AG08396 (cell line): Measurements from ENCODE around the gene INPP4B.

Source experiments
- DNase-seq: peaks from one replicate; pipeline ENCODE4 v3.0.0; 2012; ENCODE audit warnings: low spot score, mixed read lengths

The INPP4B gene

DNA sequence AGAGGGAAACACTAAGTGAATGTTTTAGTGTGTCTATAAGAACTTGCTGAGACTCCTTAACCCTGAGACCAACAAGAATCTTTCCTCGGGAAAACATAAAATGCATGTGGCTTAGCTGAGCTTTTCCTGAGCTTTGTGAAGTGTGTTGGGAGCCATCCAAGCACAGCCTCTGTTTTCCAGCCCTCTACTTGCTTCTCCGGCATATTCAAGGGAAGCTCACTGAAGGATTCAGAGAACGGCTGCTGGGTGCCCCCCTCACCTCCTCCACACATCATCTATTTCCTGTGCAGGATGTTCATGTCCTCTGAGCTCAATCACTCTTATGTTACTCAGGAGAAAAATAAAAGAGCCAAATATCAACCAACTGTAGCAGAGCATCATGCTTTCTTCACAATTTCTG is 717.6 kb downstream of the INPP4B start:
- DNase-seq, result peak; percentile 3

GRCh38 chr4:142126890-142127497 is 719.1 kb downstream of the INPP4B start:
- DNase-seq, result peak; percentile 17

DNA sequence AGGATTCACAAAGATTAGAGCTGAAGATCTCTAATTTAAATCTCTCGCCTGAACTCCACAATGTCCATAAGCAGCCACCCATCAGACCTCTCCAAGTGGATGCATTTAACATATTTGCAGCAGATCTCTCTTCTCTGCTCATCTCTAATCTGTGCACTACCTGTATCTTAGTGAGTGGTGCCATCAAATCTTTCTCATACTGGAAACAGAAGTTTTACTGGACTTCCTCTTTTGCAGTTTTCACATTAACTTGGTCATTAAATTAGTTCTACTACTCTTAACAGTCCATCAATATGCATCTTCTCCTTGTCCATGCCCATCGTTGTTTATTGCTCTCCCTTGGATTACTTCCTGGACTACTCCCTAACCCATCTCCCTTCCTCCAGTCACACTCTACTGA is 721.2 kb downstream of the INPP4B start:
- no peak for DNase-seq

GRCh38 chr4:142121448-142122350 is 724.4 kb downstream of the INPP4B start:
- no peak for DNase-seq

GRCh38 chr4:142120921-142121320 is 725.2 kb downstream of the INPP4B start:
- no peak for DNase-seq

DNA sequence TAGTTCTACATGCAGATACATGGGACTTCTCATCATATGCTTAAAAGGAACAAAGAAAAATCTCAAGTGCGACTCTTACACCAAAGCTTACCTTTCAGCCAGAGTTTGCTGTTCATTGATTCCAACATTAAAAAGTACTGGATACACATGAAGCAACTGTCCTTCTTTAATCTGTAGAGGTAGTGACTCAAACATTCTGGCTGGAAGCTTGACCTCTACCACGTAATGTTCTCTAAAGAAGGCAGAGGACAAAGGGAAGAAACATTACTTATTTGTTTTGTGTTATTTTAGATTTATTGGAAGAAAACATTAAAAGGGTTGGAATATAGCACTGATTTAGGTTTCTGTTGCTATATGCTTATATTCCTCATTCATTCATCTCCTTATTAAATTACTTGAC is 733.6 kb downstream of the INPP4B start:
- no peak for DNase-seq

DNA sequence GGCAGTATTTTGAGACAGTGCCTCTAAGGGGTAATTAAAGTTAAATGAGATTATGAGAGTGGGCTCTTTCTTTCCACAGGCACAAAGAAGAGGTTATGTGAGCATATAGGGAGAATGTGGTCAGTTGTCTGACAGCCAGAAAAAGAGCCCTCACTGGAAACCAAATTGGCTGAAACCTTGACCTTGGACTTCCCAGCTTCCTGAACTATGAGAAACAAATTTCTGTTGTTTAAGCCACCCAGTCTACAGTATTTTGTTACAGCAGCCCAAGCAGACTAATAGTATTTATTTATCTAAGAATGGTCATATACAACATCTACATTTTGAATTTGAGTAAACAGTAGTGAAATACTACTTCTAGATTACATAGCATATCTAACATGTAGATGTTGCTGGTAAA is 736.0 kb downstream of the INPP4B start:
- DNase-seq, result no peak

- no peak for DNase-seq
These were observed 742.1 kb downstream of the INPP4B start for GRCh38 chr4:142104041-142104440.

DNA sequence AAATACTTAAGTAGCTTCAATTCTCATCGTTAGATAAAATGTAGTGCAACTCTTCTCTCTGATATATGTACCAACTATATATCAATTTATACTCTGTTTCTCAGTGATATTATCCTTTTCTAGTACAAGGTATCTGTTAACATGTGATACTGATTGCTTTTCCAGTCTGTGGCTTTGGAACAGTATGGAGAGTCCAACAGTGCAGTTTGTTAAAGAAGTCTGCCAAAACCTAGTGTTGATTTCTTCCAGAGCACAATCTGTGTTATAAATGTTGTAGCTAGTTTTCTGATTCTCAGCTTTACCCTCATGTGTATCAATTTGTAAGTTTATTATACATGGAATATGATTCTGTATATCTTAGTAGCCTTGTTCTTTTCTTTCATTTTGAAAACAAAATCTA is 744.7 kb downstream of the INPP4B start:
- no peak for DNase-seq

DNA sequence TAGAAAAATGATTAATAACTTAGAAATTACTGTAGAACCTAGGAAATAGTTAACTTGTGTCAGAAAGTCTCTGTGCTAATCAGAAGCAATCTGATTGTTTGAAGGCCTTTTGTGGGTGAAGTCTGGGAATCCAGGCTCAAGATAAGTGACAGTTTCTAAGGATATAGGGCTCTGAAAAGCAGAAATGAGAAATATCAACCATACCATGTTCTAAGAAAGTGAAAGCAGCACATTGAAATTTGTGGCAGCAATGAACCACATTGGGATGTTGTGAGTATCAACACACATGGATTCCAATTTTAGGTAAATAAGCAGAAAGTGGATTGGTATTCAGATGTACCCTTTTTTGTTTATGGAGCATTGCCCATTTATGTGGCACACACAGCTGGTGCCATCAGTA is 745.2 kb downstream of the INPP4B start:
- no peak for DNase-seq

DNA sequence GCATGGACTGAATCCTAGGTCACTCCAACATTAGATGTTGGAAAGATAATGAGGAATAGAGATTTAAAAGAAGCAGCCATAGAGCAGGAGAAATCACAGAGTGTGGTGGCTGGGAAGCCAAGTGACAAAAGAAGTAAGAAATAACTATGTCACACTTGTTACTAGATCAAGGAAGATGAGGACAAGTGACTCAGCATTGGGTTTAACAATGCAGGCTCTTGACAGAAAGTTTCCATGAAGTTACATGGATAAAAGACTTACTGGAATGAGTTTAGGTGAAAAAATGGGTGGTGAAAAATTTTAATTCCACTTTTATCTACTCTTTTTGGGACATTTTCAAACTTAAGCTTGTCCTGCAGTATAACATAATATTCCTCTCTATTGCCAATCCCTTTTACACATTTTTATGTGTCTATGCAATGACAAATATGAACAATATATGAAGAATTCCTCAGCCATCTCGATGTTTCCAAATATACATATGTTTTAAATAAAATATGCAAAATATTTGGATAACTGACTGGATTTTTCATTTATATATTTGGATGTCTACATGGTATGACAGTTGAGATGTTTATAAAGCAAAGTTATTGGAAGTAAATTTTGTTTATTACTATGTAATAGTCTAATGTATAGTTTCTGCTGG is 747.1 kb downstream of the INPP4B start:
- no peak for DNase-seq

DNA sequence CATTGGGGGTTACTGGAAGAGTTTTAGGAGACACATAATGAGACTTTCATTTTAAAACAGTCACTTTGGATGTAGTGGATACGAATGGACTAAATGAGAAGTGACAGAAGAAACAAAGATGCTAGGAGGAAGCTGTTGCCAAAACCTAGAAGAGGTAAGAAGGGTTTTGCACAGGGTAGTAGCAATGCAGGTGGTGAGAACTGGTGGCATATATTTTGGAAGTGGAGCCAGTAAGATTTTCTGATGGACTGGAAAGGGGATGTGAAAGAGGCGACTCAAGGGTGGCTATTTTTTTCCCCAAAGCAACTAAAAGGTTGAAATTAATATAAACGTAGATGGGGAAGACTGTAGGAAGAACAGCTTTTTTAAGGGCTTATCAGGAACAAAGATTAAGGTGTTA is 747.7 kb downstream of the INPP4B start:
- DNase-seq, result no peak

- no peak for DNase-seq
These were observed 749.1 kb downstream of the INPP4B start for GRCh38 chr4:142097015-142097414.

- DNase-seq, result peak; percentile 54
These were observed 750.1 kb downstream of the INPP4B start for GRCh38 chr4:142095886-142096605.

- DNase-seq, result no peak
These were observed 753.2 kb downstream of the INPP4B start for GRCh38 chr4:142092941-142093340.

GRCh38 chr4:142091691-142092182 is 754.4 kb downstream of the INPP4B start:
- peak; percentile 31 for DNase-seq

DNA sequence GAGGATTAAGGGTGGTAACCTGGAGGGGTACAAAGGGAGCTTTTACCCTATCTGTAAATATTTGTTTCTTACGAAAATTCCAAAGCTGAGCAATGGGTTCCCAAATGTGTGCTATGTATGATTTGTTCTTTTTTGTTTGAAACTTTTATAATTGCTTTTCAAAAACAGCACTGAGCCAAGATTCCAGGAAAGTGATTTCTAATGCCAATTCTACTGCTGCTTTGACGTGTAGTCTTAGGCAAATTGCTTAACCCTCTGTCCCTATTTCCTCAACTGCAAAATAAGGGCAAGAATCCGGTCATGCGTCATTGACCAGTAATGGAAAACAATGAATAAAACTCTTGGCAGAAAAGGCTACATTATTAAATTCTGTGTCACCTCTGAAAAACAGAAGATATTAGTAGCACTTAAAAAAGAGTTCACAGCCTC is 755.0 kb downstream of the INPP4B start:
- DNase-seq, result peak; percentile 53

- DNase-seq, result no peak
These were observed 757.2 kb downstream of the INPP4B start for GRCh38 chr4:142088906-142089305.

GRCh38 chr4:142085513-142086292 is 760.4 kb downstream of the INPP4B start:
- no peak for DNase-seq

GRCh38 chr4:142083264-142083663 is 762.8 kb downstream of the INPP4B start:
- no peak for DNase-seq

DNA sequence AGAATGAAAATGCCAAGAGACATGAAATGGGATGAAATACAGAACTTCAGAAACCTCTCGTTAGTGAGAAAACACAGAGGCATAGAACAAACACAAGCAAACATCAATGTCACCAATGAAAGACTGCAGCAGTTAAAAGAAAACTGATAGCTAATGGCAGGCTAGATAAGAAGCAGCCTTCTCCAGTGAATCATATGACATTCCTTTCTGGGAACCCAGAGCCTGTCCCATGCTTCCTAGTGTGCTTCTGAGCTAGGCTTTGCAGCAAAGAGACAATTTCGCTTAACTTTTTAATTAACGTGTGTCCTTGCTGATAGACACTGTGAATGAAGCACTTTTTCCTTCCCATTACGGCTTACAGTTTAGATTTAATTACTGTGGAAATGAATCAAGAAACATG is 765.1 kb downstream of the INPP4B start:
- no peak for DNase-seq
